Stimulated activated CD4-positive, alpha-beta T cell treated with anti-CD3 and anti-CD28 coated beads, Interleukin-2, amount 100 ng/mL, for 24 hours (primary cell): ENCODE measurements around the gene CHRFAM7A.
"Not testable (repeated sequence)": the region's sequence is repeated elsewhere in the genome, so short reads cannot be mapped to it uniquely, and the experiment has no call there.

Experiments
- DNase-seq, 2 donors: peaks; one replicate each; pipeline ENCODE4 v3.0.0-alpha.2; 2020

CHRFAM7A gene

GRCh38 chr15:30315704-30316103 lies 77.6 kb downstream of the CHRFAM7A start:
- DNase-seq: not testable (repeated sequence)

- not testable (repeated sequence) for DNase-seq
These were observed 82.8 kb downstream of the CHRFAM7A start for GRCh38 chr15:30310575-30310974.
